GM18867 (cell line): ENCODE results near the gene CCDC71.

Experiments
- ATAC-seq: cut with Tn5 transposase; IDR thresholded peaks from one replicate; pipeline ENCODE4 v1.9.1; 2021; ENCODE audit warnings: mild to moderate bottlenecking, moderate library complexity; ENCODE audit not compliant: unreplicated experiment

Gene CCDC71

DNA sequence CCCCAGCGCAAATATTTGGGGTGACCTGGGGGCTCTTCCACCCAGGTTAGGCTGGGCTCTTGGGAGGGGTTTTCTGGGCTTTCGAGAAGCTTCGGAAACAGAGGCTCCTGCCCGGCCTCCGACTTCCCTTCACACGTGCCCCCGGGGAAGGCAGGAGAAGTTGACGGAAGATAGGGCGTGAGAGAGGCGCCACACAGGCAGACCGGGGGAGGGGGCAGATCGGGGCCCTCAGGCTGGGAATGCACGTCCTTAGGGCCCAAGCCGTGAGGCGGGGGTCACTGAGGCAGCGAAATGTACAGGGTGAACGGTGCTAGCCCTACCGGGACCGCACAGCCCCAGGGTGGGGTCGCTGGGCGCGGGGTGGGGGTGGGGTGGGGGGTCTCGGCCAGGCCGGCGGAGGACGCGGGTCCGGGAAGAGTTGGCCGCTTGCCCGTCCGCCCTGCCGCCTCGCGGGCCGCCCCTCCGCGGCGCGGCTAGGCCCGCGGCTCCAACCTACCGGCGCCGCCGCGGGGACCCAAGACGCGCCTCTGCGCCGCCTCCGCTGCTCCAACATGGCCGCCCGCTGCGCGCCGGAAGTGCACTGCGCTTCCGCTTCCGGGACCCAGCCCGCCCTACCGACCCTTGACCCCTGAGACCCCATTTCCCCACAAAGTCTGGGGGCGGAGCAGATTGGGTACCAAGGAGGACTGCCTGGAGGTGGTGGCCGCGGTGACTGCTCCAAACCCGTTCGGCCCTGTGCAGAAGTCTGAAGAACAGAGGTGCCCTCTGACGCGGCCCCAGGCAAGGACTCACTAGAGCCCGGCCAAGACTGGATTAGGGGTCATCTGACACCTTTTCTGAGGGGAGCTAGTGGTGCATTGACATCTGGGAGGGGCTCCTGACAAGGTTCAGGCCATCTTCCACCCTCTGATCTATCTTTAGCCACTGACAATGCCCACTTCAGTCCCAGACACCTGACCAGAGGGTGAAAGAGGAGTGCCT is at the start of gene CCDC71:
Gene CCDC71 (minus strand): TSS at position 561 of the 981 bp plus-strand sequence. CDS start 2,123 bp downstream, outside the sequence.
- ATAC-seq: peak; percentile 63

DNA sequence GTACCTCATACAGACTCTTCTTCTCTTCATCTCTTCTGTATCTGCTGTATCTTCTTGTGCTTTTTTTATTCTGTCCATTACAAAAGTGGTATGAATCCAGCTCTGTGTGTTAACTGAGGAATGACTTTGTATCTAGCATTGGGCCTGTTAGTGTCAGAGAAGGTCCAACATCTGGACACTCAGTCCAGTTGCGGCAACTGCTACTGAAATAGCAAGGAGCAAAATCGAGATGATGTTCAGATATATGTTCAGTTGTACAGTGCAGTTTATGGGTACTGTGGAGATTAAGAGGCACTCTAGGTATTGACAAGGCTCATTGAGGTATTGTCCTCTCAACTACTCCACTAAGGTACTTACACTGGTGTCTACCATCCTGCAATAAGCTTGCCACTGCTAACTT is 47.9 kb upstream of the CCDC71 start:
- ATAC-seq: no peak

DNA sequence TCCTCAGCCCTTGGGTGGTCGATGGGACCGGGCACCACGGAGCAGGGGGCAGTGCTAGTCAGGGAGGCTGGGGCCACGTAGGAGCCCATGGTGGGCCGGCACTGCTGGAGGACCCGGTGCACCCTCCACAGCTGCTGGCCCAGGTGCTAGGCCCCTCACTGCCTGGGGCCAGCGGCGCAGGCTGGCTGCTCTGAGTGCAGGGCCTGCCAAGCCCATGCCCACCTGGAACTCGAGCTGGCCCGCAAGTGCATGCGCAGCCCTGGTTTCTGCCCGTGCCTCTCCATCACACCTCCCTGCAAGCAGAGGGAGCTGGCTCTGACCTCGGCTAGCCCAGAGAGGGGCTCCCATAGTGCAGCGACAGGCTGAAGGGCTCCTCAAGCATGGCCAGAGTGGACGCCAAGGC is 47.4 kb upstream of the CCDC71 start:
- ATAC-seq: no peak

DNA sequence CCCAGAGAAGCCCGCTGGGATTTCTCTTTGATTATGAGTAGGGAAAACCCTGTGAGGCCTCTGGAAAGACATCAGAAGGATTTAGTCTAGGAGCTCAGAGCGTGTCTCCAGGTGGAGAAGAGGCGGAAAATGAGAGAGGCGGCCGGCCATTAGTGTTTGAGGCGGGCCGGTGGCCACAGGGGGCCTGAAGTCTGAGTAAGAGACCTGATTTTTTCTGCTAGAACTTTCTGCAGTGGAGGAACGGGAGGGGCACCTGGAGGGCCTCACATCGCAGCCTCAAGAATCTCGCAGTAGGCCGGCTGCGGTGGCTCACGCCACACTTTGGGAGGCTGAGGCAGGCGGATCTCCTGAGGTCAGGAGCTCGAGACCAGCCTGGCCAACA is 33.8 kb upstream of the CCDC71 start:
- ATAC-seq: no peak

DNA sequence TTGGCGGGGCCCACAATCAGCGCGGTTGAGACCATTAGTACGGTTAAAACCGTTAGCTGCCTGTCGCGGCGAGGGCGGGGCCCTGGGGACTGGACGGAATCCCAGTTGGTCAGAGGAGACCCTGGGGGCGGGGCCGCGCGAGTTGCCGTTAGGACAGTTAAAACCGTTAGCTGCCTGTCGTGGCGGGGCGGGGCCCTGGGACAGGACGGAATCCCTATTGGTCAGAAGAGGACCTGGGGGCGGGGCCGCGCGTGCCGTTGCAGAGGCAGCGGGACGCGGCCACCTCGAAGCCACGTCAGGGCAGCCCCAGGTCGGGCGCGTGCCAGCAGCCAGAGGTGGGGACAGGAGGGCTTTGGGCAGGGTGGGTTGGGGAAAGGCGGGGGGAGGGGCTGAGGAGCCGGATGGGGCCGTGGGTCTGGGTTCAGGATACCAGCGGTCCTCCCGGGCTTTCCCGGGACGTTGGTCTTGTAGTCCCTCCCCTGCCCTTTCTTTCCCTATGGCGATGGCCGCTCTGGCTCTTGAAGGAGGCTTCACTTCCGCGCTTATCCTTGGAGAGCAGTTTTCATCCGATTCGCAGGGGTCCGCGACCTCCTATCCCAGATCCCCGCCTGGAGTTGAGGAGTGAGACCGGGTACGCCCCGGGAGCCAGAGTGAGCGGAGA is 33.2 kb upstream of the CCDC71 start:
- no peak for ATAC-seq

DNA sequence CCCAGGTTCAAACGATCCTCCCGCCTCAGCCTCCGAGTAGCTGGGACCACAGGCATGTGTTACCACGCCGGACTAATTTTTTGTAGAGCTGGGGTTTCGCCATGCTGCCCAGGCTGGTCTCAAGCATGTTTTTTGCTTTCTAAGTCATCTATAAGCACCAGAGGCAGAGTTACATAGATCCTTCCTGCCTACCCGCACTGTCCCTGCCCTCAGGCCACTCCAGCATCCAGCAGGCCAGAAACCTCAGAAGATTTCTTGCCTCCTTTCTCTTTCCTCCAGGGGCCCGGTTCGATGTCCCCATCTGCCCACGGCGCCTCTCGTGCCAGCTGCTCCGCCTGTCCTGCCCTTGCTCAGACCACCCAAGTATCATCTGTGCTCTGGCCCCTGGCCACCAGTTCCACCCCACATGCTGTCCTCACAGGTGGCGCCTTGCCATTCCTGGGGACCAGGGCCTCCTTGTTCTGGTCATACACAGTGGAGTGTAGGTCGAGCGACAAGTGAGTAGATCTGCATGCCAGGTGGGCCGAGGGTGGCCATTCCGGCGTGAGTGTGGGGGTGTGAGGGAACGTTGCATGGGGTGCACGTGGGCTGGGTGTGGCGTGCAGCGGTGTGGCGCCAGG is 32.6 kb upstream of the CCDC71 start:
- ATAC-seq: no peak

DNA sequence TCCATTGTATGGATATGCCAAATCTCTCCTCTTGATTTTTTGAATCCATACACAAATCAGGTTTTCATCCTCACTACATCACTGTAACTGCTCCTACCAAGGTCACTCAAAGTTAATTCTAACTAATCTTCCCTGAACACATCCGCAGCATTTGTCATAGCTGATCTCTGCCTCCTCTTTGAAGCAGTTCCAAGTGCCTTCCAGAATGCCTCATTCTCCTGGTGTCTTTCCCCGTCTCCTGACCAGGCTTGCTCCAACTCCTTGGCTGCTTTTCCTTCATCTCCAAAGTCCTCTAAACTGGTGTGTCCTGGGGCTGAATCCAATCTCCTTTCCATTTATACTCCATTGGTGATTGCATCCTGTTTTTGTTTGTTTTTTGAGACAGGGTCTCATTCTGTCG is 32.0 kb upstream of the CCDC71 start:
- ATAC-seq: no peak

DNA sequence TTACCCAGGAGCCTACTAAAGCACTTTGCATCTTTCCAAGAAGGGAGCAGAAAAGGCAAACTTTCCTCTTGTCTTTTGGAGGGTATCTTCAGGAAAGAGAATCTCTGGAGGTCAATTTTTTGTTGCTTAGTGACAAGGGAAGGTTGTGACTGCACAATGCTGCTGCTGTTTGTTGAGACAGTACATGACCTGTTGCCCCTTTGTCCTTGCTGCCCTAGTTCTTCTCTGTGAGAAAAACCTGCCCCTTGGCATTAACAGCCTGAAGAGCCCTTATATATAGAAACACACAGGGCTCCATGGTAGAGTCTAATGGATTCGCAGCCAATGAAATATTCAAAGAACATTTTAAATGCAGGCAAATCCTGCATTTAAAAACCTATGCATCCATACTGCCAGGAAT is 25.6 kb upstream of the CCDC71 start:
- no peak for ATAC-seq

DNA sequence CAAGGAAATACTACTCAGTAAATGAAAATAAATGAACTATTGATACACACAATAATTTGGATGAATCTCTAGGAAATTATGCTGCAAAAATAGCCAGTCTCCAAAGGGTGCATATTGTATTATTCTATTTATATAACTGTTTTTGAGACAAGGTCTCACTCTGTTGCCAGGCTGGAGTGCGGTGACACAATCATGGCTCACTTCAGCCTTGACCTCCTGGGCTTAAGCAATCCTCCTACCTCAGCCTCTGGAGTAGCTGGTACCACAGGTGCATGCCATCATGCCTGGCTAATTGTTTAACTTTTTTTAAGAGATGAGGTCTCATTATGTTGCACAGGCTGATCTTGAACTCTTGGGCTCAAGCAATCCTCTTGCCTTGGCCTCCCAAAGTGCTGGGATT is 17.7 kb upstream of the CCDC71 start:
- no peak for ATAC-seq

DNA sequence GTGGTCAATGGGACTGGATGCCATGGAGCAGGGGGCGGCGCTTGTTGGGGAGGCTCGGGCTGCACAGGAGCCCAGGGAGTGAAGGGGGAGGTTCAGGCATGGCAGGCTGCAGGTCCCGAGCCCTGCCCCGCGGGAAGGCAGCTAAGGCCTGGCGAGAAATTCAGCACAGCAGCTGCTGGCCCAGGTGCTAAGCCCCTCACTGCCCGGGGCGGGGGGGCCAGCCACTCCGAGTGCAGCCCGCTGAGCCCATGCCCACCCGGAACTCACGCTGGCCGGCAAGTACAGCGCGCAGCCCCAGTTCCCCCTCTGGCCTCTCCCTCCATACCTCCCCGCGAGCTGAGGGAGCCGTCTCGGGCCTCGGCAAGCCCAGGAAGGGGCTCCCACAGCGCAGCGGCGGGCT is 16.6 kb upstream of the CCDC71 start:
- ATAC-seq: no peak

DNA sequence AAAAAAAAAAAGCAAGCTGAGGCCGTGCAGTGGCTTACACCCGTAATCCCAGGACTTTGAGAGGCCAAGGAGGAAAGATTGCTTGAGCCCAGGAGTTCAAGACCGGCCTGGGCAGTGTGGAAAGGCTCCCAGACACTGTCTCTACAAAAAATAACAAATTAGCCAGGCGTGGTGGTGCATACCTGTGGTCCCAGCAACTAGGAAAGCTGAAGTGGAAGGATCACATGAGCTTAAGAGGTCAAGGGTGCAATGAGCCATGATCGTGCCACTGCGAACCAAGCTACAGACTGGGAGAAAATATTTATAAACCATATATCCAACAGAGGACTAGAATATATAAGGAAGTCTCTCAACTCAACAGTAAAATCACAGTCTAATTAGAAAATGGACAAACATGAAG is 15.2 kb upstream of the CCDC71 start:
- ATAC-seq: no peak

DNA sequence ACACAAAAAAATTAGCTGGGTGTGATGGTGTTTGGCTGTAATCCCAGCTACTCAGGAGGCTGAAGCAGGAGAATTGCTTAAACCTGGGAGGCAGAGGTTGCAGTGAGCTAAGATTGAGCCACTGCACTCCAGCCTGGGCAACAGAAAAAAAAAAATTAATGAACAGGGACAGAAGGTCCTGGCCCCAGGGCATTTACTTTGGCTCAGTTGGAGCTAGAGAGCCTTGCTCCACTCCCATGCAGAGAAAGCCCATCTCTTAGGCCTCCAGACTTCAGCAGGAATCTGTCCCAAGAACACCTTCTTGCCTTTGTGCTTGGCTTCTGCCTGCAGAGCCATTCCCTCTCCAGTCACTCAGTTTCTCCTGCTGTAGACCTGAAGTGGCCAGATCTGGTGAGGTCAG is 14.0 kb upstream of the CCDC71 start:
- no peak for ATAC-seq

DNA sequence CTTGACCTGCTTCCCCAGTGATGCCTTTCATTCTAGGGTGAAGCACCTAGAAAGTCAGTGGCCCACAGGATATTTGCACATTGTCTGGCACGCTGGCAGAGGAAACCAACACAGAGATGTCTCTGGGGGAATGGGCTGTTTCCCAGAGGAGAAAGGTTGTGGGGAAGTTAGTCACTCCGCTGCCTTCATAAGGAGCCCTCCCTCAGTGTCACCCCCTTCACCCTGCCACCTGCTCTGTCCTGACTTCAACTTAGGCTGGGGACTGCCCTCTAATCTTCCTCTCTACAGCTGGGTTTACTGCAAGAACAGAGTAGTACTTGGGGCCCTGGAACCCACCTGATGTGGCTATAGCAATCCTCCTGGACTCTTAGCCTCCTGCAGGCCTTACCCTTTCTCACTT is 10.9 kb upstream of the CCDC71 start:
- no peak for ATAC-seq

DNA sequence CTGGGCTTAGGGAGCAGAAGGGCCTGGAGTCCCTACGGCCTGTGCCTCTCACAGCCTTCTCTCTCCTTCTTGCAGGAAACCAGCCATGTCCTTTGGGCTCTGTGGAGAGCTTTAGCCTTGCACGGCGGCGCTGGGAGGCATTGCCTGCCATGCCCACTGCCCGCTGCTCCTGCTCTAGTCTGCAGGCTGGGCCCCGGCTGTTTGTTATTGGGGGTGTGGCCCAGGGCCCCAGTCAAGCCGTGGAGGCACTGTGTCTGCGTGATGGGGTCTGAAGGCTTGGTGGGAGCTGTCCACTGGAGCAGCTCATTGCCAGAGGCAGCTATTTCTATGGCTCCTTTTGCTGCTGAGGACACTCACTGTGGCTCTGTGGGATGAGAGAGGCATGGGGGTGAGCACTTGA is 9.4 kb upstream of the CCDC71 start:
- ATAC-seq: no peak

DNA sequence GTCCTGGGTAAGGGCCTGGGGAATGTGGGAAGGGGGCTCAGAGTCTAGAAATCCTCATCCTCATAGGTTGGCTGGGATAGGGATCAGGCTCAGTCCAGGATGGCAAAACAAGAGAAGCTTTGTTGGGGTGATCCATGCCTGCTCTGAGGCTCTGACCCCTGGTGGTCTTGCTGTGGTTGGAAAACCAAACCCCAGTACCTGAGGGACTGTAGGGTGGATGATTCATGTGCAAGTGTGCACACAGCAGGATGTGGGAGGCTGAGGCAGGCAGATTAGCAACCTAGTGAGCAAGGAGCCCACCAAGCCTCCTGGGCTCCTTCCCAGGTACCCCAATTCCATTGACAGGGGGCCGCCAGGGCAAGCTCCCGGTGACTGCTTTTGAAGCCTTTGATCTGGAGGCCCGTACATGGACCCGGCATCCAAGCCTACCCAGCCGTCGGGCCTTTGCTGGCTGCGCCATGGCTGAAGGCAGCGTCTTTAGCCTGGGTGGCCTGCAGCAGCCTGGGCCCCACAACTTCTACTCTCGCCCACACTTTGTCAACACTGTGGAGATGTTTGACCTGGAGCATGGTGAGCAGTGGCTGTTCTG is 8.4 kb upstream of the CCDC71 start:
- ATAC-seq: no peak

DNA sequence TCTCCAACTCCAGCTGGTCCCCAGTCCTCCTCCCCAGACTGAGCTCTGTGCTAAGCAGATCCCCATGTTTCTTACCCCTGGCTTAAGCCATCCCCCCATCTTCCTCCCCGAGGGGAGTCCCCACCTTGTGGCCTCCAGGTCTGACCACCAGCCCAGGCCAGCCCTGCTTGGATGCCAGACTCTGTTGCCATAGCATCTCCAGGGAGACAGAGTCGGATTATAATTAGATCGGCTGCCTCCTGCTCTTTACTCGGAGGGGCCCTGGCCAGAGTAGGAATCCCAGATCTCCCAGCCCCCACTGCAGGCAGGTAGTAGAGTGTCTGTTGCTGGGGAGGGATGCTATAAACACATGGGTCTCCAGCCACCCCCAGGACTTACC is 7.7 kb upstream of the CCDC71 start:
- no peak for ATAC-seq

DNA sequence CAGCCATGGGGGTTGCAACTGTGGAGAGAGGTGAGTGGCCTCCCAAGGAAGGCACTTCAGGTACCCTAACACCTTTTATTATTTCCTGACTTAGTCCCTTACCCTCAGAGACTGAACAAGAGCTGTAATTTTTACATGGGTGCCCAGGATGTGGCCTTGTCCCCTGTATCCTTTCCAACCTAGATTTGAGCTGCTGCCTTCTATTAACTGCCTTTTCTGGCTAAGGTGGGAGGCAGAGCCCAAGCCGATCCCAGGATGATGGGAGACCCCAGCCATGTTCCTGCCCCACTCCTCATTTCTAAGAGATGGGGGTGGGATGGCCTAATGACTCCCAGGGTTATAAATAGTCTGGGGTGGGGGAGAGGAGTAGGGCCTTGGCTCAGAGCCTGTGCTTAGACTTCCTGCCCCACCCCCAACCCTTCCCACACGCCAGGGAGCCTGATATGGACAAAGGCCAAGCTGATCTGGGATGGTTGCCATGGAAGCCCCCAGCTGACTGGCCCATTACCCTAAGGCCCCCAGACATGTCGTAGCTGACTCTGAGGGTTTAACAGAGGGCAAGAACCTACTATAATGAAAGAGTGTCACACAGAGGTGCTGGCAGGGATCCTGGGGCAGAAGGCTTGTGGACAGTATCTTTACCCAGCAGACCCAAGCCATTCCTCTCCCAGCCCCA is 7.1 kb upstream of the CCDC71 start:
- no peak for ATAC-seq

DNA sequence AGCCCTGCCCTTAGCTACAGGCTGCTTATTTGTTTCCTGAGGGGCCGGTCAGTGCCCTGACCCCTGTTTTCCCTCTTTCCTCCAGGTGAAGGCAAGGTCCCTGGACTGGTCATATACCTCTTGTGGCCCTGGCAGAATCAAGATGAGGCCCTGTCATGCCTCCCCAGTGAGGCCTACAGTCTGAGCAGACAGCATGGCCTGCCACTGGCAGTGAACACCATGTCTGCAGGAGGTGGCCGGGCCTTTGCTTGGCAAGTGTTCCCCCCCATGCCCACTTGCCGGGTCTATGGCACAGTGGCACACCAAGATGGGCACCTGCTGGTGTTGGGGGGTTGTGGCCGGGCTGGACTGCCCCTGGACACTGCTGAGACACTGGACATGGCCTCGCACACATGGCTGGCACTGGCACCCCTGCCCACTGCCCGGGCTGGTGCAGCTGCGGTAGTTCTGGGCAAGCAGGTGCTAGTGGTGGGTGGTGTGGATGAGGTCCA is 6.5 kb upstream of the CCDC71 start:
- no peak for ATAC-seq

DNA sequence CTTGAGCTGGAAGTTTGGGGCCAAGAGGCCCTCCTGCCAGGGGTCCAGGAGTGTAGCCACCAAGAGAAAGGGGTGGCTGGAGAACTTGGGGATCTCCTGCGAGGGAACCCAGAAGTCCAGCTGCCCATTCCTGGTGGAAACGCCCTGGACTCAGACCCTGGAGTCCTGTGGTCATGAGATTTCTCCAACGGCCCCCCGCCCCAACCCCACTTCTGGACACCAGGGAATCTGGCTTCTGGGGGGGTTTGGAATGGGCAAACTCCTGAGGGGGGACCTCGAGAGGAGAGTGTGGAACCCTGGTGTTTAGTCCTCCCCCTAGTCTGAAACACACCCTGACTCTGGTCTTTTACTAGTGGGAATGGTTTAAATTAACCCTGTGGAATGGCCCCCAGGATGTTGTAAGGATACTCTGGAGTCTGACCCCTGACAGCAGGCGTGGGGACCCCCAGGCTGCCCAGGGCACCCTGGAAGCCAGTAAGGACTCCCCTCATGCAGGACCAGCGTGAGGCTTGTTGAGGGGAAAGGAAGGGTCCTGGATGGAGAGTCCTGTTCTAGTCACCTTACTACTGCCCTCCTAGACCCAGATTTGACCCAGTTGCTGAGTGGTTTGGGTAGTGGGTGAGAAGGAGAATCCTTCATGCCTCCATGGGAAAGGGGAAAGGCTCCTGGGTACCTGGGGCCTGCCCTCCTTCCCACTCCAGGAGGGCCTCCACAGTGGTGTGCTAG is 5.8 kb upstream of the CCDC71 start:
- no peak for ATAC-seq

DNA sequence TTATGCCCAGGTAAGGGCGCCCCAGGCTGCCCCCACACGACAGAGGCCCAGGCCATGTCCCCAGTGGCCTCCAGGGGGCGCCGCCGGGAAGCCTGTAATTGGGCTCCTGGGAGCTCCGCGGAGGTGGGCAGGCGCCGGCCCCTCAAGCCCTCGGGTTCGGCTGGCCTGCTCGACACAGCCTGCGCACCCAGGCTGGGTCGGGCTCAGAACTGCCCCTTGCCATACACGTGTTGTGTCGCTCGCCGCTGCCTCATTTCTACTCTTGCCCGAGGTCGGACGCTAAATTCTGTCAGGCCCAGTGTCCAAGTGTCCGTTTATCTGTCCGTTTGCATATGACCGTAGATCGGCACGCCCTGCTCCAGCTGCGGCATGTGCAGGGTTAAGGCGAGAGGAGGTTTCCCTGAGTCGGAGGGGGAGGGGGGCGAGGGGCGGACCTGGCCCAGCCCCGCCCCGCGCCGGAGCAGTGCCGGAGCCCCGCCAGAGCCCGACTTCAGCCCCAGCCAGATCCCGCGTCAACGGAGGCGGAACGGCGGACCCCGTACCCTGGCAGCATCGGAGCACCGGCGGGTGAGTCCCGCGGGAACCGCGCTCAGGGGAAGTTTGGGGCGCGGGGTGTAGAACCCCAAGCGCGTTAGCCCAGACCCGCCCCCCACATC is 5.1 kb upstream of the CCDC71 start, which contains the start of gene KLHDC8B:
Gene KLHDC8B (plus strand): TSS at position 480 of the 656 bp plus-strand sequence. CDS start 1,172 bp downstream, outside the sequence.
- ATAC-seq: no peak
